K562 (cell line): ENCODE data around the gene NOP58. TPM values are rescaled to one million over a fixed set of nuclear protein-coding genes. Genes with fewer than 3 reads are reported as not detected.

Experiments
- ARNT ChIP-seq, 2 experiments: fragments of 450-650 bp; IDR thresholded peaks; 2 replicates each; pipeline ENCODE4 v1.6.1; 2016; ENCODE audit warnings: mild to moderate bottlenecking in 1 of 2
- EP300 ChIP-seq: IDR thresholded peaks from 2 replicates; pipeline ENCODE4 v1.6.1; 2012; ENCODE audit warnings: low read length, improper control_type of control experiment
- FOXP1 ChIP-seq: sonication (generic); formaldehyde crosslinking; IDR thresholded peaks from 2 replicates; pipeline ENCODE4 v1.8.0; 2022; ENCODE audit warnings: mild to moderate bottlenecking, missing genetic modification reagents
- HDAC8 ChIP-seq: fragments of 450-650 bp; IDR thresholded peaks from 2 replicates; pipeline ENCODE4 v1.6.1; 2016; ENCODE audit warnings: mild to moderate bottlenecking, missing genetic modification characterization, moderate library complexity, missing compliant biosample characterization
- HLTF ChIP-seq: fragments of 450-650 bp; IDR thresholded peaks from 2 replicates; pipeline ENCODE4 v1.6.1; 2016
- PRPF4 ChIP-seq: fragments of 200-400 bp; formaldehyde crosslinking; IDR thresholded peaks from one replicate; pipeline ENCODE4 v1.6.1; 2017; ENCODE audit warnings: low read length, low read depth, mild to moderate bottlenecking; ENCODE audit not compliant: insufficient read depth, poor library complexity, severe bottlenecking
- SMC3 ChIP-seq: conservative IDR thresholded peaks from 2 replicates; pipeline ENCODE4 v1.6.1; 2011; ENCODE audit warnings: low read depth, low read length, improper control_type of control experiment; ENCODE audit not compliant: insufficient read depth
- SUPT5H ChIP-seq: fragments of 450-650 bp; IDR thresholded peaks from 2 replicates; pipeline ENCODE4 v1.6.1; 2016
- TBP ChIP-seq: optimal IDR thresholded peaks from 2 replicates; pipeline ENCODE3; 2011; ENCODE audit warnings: low read depth, low read length, improper control_type of control experiment
- WHSC1 ChIP-seq: IDR thresholded peaks from one replicate; pipeline ENCODE4 v1.6.1; 2012; ENCODE audit warnings: low read length, control low read depth, inconsistent platforms
- ZKSCAN3 ChIP-seq: fragments of 250-450 bp; sonication (Bioruptor Pico); IDR thresholded peaks from 2 replicates; pipeline ENCODE4 v1.4.0; 2020
- ZNF184 ChIP-seq: sonication (generic); formaldehyde crosslinking; IDR thresholded peaks from 2 replicates; pipeline ENCODE4 v1.5.0; 2020; ENCODE audit warnings: missing genetic modification reagents
- ZNF3 ChIP-seq: fragments of 250-450 bp; sonication (Bioruptor Pico); IDR thresholded peaks from 2 replicates; pipeline ENCODE4 v1.5.0; 2021; ENCODE audit warnings: mild to moderate bottlenecking, moderate library complexity
- ZNF780A ChIP-seq: fragments of 250-450 bp; sonication (Bioruptor Pico); IDR thresholded peaks from 2 replicates; pipeline ENCODE4 v1.5.0; 2021; ENCODE audit warnings: mild to moderate bottlenecking
- polyA plus RNA-seq, 8 experiments: library from polyadenylated mRNA; depleted of rRNA in 4 of 8; stranded (reverse) in 5 of 8; unstranded in 3 of 8; fragments of >200 nt; fragmentation: Nextera tagmentation in 2 of 8; fragmentation: Illumina TruSeq in 1 of 8; extraction: Ambion mirVana in 2 of 8; extraction: Trizol in 1 of 8; gene quantifications; 2 replicates each; pipeline versions ENCODE4 v1.2.1 to v1.2.3, GENCODE V29; 2011 to 2014; ENCODE audit warnings: inconsistent platforms in 1 of 8, missing spikeins in 1 of 8
- total RNA-seq, 7 experiments: library from RNA; depleted of rRNA in 6 of 7; stranded (reverse); fragments of >200 nt in 6 of 7; fragmentation: Illumina TruSeq in 2 of 7; extraction: Trizol in 2 of 7; gene quantifications; 2 replicates each; pipeline versions ENCODE4 v1.2.1 to v1.2.3, GENCODE V29; 2011 to 2021; ENCODE audit warnings: low replicate concordance in 1 of 7
- TF ChIP-seq, protein P1 (sequence below): fragments of 250-450 bp; sonication (Bioruptor Pico); IDR thresholded peaks from 2 replicates; pipeline ENCODE4 v1.8.0; 2022; ENCODE audit warnings: inconsistent platforms, mild to moderate bottlenecking, moderate library complexity, borderline replicate concordance
- TF ChIP-seq, protein P2 (sequence below): fragments of 250-450 bp; sonication (Bioruptor Pico); IDR thresholded peaks from 2 replicates; pipeline ENCODE4 v1.4.0; 2020
- TF ChIP-seq, protein P3 (sequence below): fragments of 450-650 bp; IDR thresholded peaks from 2 replicates; pipeline ENCODE4 v1.6.1; 2018; ENCODE audit warnings: mild to moderate bottlenecking, low read depth; ENCODE audit not compliant: partially characterized antibody
- TF ChIP-seq, protein P4 (sequence below): fragments of 250-450 bp; sonication (Bioruptor Pico); IDR thresholded peaks from 2 replicates; pipeline ENCODE4 v1.9.0; 2021; ENCODE audit warnings: mild to moderate bottlenecking
- TF ChIP-seq, protein P5 (sequence below), 2 experiments: fragments of 450-650 bp; IDR thresholded peaks; 2 replicates each; pipeline ENCODE4 v1.6.1; 2016

Gene NOP58
- total and polyA plus RNA-seq, 9 of the 15 experiments (the other 6 are each of a cell fraction or from before 2014, with no cell fraction given), result 132 to 332 (median 208) TPM

DNA sequence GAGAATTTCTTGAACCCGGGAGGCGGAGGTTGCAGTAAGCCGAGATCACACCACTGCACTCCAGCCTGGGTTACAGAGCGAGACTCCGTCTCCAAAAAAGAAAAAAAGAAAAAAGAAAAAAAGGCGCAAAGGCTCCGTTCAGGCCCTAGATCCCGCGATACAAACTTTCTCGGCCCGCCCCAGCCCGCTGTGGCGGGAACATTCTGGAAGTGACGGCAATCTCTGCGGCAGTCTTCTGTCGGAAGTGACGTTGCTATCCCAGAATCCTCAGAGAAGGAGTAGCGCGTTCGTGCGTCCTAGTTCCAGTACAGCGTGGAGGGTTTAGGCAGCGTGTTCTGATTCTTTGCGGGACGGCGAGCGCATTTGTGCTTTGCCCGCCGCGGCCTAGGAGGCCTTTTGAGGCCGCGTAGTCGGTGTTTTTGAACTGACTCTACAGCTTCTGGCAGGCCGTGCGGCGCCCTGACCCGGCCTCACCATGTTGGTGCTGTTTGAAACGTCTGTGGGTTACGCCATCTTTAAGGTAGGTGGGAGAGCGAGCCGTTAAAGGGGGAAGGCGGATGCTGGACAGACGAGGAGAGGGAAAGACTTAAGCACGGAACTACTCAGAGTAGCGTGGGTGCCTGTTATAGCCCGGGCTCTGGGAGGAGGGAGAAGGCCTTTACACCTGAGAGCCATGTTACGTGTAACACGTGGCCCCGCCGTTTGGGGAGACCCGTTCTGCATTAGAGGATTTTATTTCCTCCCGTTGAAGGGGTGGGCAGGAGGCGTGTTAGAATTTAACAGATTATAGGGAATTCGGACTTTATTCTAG lies at the start of gene NOP58 (continued):
- TF ChIP-seq, protein P1, sequence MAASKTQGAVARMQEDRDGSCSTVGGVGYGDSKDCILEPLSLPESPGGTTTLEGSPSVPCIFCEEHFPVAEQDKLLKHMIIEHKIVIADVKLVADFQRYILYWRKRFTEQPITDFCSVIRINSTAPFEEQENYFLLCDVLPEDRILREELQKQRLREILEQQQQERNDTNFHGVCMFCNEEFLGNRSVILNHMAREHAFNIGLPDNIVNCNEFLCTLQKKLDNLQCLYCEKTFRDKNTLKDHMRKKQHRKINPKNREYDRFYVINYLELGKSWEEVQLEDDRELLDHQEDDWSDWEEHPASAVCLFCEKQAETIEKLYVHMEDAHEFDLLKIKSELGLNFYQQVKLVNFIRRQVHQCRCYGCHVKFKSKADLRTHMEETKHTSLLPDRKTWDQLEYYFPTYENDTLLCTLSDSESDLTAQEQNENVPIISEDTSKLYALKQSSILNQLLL (CRISPR knock-in tag), result no peak
- TF ChIP-seq HDAC8 (tag) (no peak), SUPT5H (peak; percentile 97), SMC3 (no peak), ZNF184 (no peak), ZKSCAN3 (CRISPR knock-in tag) (no peak), ZNF3 (CRISPR knock-in tag) (no peak), TBP (peak; percentile 96), EP300 (no peak), PRPF4 (peak; percentile 64), HLTF (no peak), ARNT (IDR thresholded peaks at IDR 0.05) (no peak), ZNF780A (CRISPR knock-in tag) (no peak), FOXP1 (CRISPR knock-in tag) (peak; percentile 70; the same call in 1 of the 2 replicates), WHSC1 (no peak)
- TF ChIP-seq, protein P2, sequence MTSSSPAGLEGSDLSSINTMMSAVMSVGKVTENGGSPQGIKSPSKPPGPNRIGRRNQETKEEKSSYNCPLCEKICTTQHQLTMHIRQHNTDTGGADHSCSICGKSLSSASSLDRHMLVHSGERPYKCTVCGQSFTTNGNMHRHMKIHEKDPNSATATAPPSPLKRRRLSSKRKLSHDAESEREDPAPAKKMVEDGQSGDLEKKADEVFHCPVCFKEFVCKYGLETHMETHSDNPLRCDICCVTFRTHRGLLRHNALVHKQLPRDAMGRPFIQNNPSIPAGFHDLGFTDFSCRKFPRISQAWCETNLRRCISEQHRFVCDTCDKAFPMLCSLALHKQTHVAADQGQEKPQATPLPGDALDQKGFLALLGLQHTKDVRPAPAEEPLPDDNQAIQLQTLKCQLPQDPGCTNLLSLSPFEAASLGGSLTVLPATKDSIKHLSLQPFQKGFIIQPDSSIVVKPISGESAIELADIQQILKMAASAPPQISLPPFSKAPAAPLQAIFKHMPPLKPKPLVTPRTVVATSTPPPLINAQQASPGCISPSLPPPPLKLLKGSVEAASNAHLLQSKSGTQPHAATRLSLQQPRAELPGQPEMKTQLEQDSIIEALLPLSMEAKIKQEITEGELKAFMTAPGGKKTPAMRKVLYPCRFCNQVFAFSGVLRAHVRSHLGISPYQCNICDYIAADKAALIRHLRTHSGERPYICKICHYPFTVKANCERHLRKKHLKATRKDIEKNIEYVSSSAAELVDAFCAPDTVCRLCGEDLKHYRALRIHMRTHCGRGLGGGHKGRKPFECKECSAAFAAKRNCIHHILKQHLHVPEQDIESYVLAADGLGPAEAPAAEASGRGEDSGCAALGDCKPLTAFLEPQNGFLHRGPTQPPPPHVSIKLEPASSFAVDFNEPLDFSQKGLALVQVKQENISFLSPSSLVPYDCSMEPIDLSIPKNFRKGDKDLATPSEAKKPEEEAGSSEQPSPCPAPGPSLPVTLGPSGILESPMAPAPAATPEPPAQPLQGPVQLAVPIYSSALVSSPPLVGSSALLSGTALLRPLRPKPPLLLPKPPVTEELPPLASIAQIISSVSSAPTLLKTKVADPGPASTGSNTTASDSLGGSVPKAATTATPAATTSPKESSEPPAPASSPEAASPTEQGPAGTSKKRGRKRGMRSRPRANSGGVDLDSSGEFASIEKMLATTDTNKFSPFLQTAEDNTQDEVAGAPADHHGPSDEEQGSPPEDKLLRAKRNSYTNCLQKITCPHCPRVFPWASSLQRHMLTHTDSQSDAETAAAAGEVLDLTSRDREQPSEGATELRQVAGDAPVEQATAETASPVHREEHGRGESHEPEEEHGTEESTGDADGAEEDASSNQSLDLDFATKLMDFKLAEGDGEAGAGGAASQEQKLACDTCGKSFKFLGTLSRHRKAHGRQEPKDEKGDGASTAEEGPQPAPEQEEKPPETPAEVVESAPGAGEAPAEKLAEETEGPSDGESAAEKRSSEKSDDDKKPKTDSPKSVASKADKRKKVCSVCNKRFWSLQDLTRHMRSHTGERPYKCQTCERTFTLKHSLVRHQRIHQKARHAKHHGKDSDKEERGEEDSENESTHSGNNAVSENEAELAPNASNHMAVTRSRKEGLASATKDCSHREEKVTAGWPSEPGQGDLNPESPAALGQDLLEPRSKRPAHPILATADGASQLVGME (CRISPR knock-in tag), result no peak
- TF ChIP-seq, protein P3, sequence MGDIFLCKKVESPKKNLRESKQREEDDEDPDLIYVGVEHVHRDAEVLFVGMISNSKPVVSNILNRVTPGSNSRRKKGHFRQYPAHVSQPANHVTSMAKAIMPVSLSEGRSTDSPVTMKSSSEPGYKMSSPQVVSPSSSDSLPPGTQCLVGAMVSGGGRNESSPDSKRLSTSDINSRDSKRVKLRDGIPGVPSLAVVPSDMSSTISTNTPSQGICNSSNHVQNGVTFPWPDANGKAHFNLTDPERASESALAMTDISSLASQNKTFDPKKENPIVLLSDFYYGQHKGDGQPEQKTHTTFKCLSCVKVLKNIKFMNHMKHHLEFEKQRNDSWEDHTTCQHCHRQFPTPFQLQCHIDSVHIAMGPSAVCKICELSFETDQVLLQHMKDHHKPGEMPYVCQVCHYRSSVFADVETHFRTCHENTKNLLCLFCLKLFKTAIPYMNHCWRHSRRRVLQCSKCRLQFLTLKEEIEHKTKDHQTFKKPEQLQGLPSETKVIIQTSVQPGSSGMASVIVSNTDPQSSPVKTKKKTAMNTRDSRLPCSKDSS, result no peak
- TF ChIP-seq, protein P4, sequence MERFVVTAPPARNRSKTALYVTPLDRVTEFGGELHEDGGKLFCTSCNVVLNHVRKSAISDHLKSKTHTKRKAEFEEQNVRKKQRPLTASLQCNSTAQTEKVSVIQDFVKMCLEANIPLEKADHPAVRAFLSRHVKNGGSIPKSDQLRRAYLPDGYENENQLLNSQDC (CRISPR knock-in tag), result no peak
- TF ChIP-seq, protein P5, sequence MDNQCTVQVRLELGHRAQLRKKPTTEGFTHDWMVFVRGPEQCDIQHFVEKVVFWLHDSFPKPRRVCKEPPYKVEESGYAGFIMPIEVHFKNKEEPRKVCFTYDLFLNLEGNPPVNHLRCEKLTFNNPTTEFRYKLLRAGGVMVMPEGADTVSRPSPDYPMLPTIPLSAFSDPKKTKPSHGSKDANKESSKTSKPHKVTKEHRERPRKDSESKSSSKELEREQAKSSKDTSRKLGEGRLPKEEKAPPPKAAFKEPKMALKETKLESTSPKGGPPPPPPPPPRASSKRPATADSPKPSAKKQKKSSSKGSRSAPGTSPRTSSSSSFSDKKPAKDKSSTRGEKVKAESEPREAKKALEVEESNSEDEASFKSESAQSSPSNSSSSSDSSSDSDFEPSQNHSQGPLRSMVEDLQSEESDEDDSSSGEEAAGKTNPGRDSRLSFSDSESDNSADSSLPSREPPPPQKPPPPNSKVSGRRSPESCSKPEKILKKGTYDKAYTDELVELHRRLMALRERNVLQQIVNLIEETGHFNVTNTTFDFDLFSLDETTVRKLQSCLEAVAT (IDR thresholded peaks at IDR 0.05), result peak in 1 of 2 experiments; percentile 17; a peak in 1 of 4 replicates
